ENCODE results near the gene C12orf54. TPM values are rescaled to one million over a fixed set of nuclear protein-coding genes. Genes with fewer than 3 reads are reported as not detected.
"Not testable (repeated sequence)": the region's sequence is repeated elsewhere in the genome, so short reads cannot be mapped to it uniquely, and the experiment has no call there.

C12orf54 gene
- total RNA-seq: not detected in 2 replicates

GRCh38 chr12:48482198-48482597 lies at the start of gene C12orf54:
Gene C12orf54 (plus strand): TSS chr12:48482498. CDS start chr12:48483297, 799 bp downstream.
- DNase-seq (ENCODE audit: extremely low read depth, low read depth, low spot score): no peak

GRCh38 chr12:48434016-48434415 lies 48.3 kb upstream of the C12orf54 start:
- DNase-seq (ENCODE audit: extremely low read depth, low read depth, low spot score): not testable (repeated sequence)

- DNase-seq (ENCODE audit: extremely low read depth, low read depth, low spot score): no peak
These were observed 41.2 kb upstream of the C12orf54 start for GRCh38 chr12:48441069-48441468.

- DNase-seq (ENCODE audit: extremely low read depth, low read depth, low spot score): no peak
These were observed 40.0 kb upstream of the C12orf54 start for GRCh38 chr12:48442179-48442847.

GRCh38 chr12:48445538-48445937 lies 36.8 kb upstream of the C12orf54 start:
- no peak for DNase-seq (ENCODE audit: extremely low read depth, low read depth, low spot score)

DNA sequence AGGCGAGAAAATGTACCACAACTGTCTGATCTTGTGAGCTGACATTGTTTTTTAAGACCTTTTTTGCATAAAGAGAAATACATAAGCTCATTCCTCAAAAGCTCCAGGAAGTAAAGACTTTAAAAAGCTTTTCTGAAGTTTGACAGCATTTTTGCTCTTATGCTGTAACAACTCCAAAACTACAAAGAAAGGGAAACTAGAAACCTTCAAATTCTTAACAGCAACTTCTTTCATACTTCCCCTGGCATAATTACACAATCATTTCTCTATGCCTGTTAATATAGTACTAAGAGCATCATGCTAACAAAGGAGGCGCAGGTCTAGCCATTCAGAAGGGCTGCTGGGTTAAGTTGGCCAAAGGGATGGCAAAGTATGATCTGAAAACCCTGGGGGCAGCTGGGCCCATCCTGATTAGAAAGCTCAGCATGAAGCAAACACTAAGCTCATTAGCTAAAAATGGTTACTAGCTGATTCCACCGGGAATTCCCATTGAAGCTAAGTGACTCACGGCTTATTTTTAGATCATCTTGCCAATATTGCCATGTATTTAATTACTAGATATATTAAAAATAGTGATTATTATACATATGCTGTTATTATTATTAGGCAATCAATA lies 36.0 kb upstream of the C12orf54 start:
- no peak for DNase-seq (ENCODE audit: extremely low read depth, low read depth, low spot score)

GRCh38 chr12:48447755-48448154 lies 34.5 kb upstream of the C12orf54 start:
- DNase-seq (ENCODE audit: extremely low read depth, low read depth, low spot score): no peak

DNA sequence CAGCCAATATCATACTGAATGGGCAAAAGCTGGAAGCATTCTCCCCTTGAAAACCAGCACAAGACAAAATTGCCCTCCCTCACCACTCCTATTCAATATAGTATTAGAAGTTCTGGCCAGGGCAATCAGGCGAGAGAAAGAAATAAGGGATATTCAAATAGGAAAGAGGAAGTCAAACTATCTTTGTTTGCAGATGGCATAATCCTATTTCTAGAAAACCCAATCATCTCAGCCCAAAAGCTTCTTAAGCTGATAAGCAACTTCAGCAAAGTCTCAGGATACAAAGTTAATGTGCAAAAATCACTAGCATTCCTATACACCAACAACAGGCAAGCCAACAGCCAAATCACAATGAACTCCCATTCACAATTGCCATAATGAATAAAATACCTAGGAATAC lies 30.9 kb upstream of the C12orf54 start:
- no peak for DNase-seq (ENCODE audit: extremely low read depth, low read depth, low spot score)

- not testable (repeated sequence) for DNase-seq (ENCODE audit: extremely low read depth, low read depth, low spot score)
These were observed 29.3 kb upstream of the C12orf54 start for GRCh38 chr12:48452961-48453360.

GRCh38 chr12:48454667-48455066 lies 27.6 kb upstream of the C12orf54 start:
- DNase-seq (ENCODE audit: extremely low read depth, low read depth, low spot score): no peak

GRCh38 chr12:48455116-48455515 lies 27.2 kb upstream of the C12orf54 start:
- DNase-seq (ENCODE audit: extremely low read depth, low read depth, low spot score): no peak

DNA sequence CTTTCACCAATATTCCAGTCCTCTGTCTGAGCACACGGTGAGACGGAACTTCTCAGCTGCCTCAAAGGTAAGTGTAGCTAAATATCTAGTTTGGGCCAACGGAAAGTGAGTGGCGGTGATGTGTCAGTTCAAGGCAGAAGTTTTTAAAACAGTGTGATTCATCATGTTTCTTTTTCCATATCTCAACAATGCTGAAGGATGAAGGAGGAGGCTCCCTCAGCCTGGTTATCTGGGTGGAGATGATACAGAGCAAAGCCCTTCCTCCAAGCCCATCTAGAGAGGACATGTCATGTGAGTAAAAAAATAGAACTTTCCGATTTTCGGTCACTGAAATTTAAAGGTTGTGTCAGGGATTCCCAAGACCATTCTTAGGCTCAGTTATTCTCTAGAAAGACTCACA lies 23.0 kb upstream of the C12orf54 start:
- DNase-seq (ENCODE audit: extremely low read depth, low read depth, low spot score): no peak

DNA sequence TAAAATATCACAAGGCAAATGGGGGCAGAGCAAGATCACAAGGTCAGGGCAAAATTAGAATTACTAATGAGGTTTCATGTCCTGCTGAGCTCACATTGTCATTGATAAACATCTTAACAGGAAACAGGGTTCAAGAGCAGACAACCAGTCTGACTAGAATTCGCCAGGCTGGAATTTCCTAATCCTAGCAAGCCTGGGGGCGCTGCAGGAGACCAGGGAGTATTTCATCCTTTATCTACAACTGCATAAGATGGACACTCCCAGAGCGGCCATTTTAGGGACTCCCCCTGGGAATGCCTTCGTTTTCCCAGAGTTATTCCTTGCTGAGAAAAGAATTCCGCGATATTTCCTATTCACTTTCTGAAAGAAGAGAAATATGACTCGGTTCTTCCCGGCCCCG lies 13.3 kb upstream of the C12orf54 start:
- not testable (repeated sequence) for DNase-seq (ENCODE audit: extremely low read depth, low read depth, low spot score)

- no peak for DNase-seq (ENCODE audit: extremely low read depth, low read depth, low spot score)
These were observed 10.0 kb upstream of the C12orf54 start, which contains the start of gene ANP32D for GRCh38 chr12:48472259-48472658. Gene ANP32D (plus strand): TSS chr12:48472559. CDS start chr12:48472665, 106 bp downstream.

- DNase-seq (ENCODE audit: extremely low read depth, low read depth, low spot score): no peak
These were observed 9.2 kb upstream of the C12orf54 start for GRCh38 chr12:48473061-48473460.

DNA sequence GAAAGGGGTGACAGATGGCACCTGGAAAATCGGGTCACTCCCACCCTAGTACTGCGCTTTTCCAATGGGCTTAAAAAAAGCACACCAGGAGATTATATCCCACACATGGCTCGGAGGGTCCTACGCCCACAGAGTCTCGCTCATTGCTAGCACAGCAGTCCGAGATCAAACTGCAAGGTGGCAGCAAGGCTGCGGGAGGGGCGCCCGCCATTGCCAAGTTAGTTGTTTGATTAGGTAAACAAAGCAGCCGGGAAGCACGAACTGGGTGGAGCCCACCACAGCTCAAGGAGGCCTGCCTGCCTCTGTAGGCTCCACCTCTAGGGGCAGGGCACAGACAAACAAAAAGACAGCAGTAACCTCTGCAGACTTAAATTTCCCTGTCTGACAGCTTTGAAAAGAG lies 7.8 kb upstream of the C12orf54 start:
- not testable (repeated sequence) for DNase-seq (ENCODE audit: extremely low read depth, low read depth, low spot score)

GRCh38 chr12:48482930-48483329 lies 632 bp downstream of the C12orf54 start:
- DNase-seq (ENCODE audit: extremely low read depth, low read depth, low spot score): no peak

GRCh38 chr12:48486261-48486660 lies 4.0 kb downstream of the C12orf54 start:
- DNase-seq (ENCODE audit: extremely low read depth, low read depth, low spot score): no peak

DNA sequence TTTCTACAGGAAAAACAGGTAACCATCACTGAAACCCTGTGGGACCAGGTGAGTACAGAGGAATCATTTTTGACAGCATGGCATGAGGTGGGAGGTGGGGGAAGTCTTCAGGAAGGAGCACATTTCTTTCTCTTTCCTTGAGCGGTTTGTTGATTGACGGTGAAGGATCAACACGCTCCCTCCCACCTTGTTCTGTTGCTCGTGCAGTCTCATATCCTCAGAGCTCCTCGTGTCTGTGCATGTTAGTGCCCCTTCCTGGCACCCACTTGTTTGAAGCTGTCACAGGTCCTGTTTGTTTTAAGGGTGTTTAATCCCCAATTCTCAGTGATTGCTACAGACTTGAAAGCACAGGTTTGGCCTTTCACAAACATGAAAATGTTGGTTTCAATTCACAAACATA lies 4.4 kb downstream of the C12orf54 start:
- DNase-seq (ENCODE audit: extremely low read depth, low read depth, low spot score): no peak

GRCh38 chr12:48489012-48489411 lies 6.7 kb downstream of the C12orf54 start:
- DNase-seq (ENCODE audit: extremely low read depth, low read depth, low spot score): no peak

GRCh38 chr12:48489456-48489855 lies 7.2 kb downstream of the C12orf54 start:
- DNase-seq (ENCODE audit: extremely low read depth, low read depth, low spot score): not testable (repeated sequence)

- DNase-seq (ENCODE audit: extremely low read depth, low read depth, low spot score): not testable (repeated sequence)
These were observed 18.0 kb downstream of the C12orf54 start for GRCh38 chr12:48500281-48500680.
